Activated CD8-positive, alpha-beta T cell treated with anti-CD3 and anti-CD28 coated beads for 36 hours (primary cell): ENCODE measurements around the gene MATK. TPM values are rescaled to one million over a fixed set of nuclear protein-coding genes. Genes with fewer than 3 reads are reported as not detected.

Experiments used
- ATAC-seq: fragments of 200-7000 bp; cut with Tn5 transposase; one replicate; pipeline ENCODE4 v1.10.0; 2021; ENCODE audit warnings: mild to moderate bottlenecking, moderate library complexity
- CTCF ChIA-PET: fragments of 350-600 bp; sonication (Branson Sonifier 250); formaldehyde crosslinking; loops from one replicate; lab custom pipeline; 2021; ENCODE audit warnings: antibody characterized with exemption; lab: Charles Lee
- POLR2A ChIA-PET: fragments of 350-600 bp; sonication (Branson Sonifier 250); formaldehyde crosslinking; loops from one replicate; lab custom pipeline; 2021; ENCODE audit warnings: antibody characterized with exemption; lab: Charles Lee
- DNase-seq: peaks from one replicate; pipeline ENCODE4 v3.0.0-alpha.2; 2020
- H3K27ac Mint-ChIP-seq: one replicate; pipeline ENCODE4 v1.8.0; 2021; ENCODE audit warnings: mild to moderate bottlenecking, mixed read lengths
- H3K27me3 Mint-ChIP-seq: one replicate; pipeline ENCODE4 v1.8.0; 2021; ENCODE audit warnings: mixed read lengths
- H3K36me3 Mint-ChIP-seq: one replicate; pipeline ENCODE4 v1.8.0; 2021; ENCODE audit warnings: low read depth, mixed read lengths
- H3K4me1 Mint-ChIP-seq: one replicate; pipeline ENCODE4 v1.8.0; 2021; ENCODE audit warnings: low read depth, mixed read lengths
- H3K4me3 Mint-ChIP-seq: one replicate; pipeline ENCODE4 v1.8.0; 2021; ENCODE audit warnings: mild to moderate bottlenecking, moderate library complexity, mixed read lengths
- H3K9me3 Mint-ChIP-seq: one replicate; pipeline ENCODE4 v1.8.0; 2021; ENCODE audit warnings: mixed read lengths
- CTCF ChIP-seq: fragments of 200-600 bp; IDR thresholded peaks from one replicate; pipeline ENCODE4 v1.8.0; 2022; ENCODE audit warnings: antibody characterized with exemption, mild to moderate bottlenecking
- intact Hi-C: fragments of 100-400 bp; cut with micrococcal nuclease; formaldehyde crosslinking; loops from one replicate; pipeline ENCODE4 v1.10.0; 2022
- total RNA-seq, 2 experiments: library from RNA; stranded (reverse); gene quantifications; one replicate each; pipeline ENCODE4 v1.2.3, GENCODE V29; 2021

The MATK gene
- total RNA-seq, 2 experiments from 2014 or later = 37.6 to 39.6 TPM

DNA sequence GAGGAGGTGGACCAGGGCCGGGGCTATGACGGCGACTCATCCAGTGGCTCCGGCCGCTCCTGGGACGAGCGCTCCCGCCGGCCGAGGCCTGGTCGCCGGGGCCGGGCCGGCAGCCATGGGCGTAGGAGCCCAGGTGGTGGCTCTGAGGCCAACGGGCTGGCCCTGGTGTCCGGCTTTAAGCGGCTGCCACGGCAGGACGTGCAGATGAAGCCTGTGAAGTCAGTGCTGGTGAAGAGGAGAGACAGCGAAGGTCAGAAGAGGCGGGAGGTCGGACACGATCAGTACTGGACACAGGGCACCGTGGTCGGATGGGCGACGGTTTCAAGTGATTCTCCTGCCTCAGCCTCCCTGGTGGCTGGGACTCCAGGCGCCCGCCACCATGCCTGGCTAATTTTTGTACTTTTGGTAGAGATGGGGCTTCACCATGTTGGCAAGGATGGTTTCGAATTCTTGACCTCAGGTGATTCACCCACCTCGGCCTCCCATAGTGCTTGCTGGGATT is 55.7 kb downstream of the MATK start:
- Mint-ChIP-seq H3K36me3 (no peaks in the 10 kb centered on the region), H3K4me1 (no peaks in the 10 kb centered on the region), H3K9me3 (no peaks in the 10 kb centered on the region), H3K27ac (no peak overlapping the region), H3K27me3 (no peaks in the 10 kb centered on the region), H3K4me3 (no peak overlapping the region)
- DNase-seq (no peak), ATAC-seq (no peak)
- ChIA-PET POLR2A (no interaction called here), CTCF (no interaction called here)
- TF ChIP-seq CTCF = no peak
- intact Hi-C loops = no loop called here

Other genes with a start within 250 kb of the MATK start
- 1 to 10 TPM; 1.6 to 2.4 TPM for gene TEKTIP1, start 247.2 kb downstream of the MATK start, total RNA-seq
- 10 to 100 TPM; 62.4 to 63.5 TPM for gene MFSD12, start 228.8 kb downstream of the MATK start, total RNA-seq
- gene HMG20B, start 213.4 kb downstream of the MATK start, total RNA-seq = 10 to 100 TPM; 42.7 to 47.3 TPM
- gene GIPC3, start 200.9 kb downstream of the MATK start, total RNA-seq = under 1 TPM; 0.09 to 0.14 TPM
- gene TBXA2R, start 179.5 kb downstream of the MATK start, total RNA-seq = 1 to 10 TPM; 2.7 to 3.0 TPM
- gene CACTIN, start 159.6 kb downstream of the MATK start, total RNA-seq = 10 to 100 TPM; 25.9 to 28.5 TPM
- gene PIP5K1C, start 85.9 kb downstream of the MATK start, total RNA-seq = 10 to 100 TPM; 20.4 to 22.2 TPM
- gene TJP3, start 78.0 kb downstream of the MATK start, total RNA-seq = 1 to 10 TPM in 1 of 2 experiments, under 1 TPM in 1; 0.69 to 2.4 TPM
- gene APBA3, start 24.7 kb downstream of the MATK start, total RNA-seq = 10 to 100 TPM; 28.0 to 29.1 TPM
- 10 to 100 TPM; 47.4 to 50.9 TPM for gene MRPL54, start 23.7 kb downstream of the MATK start, total RNA-seq
- gene RAX2, start 14.2 kb downstream of the MATK start, total RNA-seq = not detected
- gene ZFR2, start 82.7 kb upstream of the MATK start, total RNA-seq = under 1 TPM in 1 of 2 experiments, not detected in 1; 0.23 TPM
- gene ATCAY, start 94.3 kb upstream of the MATK start, total RNA-seq = not detected
- gene NMRK2, start 146.7 kb upstream of the MATK start, total RNA-seq = not detected
- gene DAPK3, start 184.7 kb upstream of the MATK start, total RNA-seq = 10 to 100 TPM; 27.2 to 27.5 TPM
- 1,000 to 10,000 TPM; 3,533 to 3,625 TPM for gene EEF2, start 199.1 kb upstream of the MATK start, total RNA-seq
- 10 to 100 TPM; 22.2 TPM for gene PIAS4, start 221.4 kb upstream of the MATK start, total RNA-seq